ENCODE measurements around the gene IGF1R.

IGF1R gene

GRCh38 chr15:98728082-98728810 is 79.9 kb downstream of the IGF1R start:
- no peak for DNase-seq

GRCh38 chr15:98728811-98729160 is 80.4 kb downstream of the IGF1R start:
- DNase-seq, result no peak

- DNase-seq, result no peak
These were observed 81.2 kb downstream of the IGF1R start for GRCh38 chr15:98729446-98730042.

- no peak for DNase-seq
These were observed 82.7 kb downstream of the IGF1R start for GRCh38 chr15:98730860-98731711.

- DNase-seq, result no peak
These were observed 83.5 kb downstream of the IGF1R start for GRCh38 chr15:98731712-98732450.

- no peak for DNase-seq
These were observed 84.8 kb downstream of the IGF1R start for GRCh38 chr15:98733098-98733497.

- no peak for DNase-seq
These were observed 86.3 kb downstream of the IGF1R start for GRCh38 chr15:98734466-98735199.

- no peak for DNase-seq
These were observed 87.0 kb downstream of the IGF1R start for GRCh38 chr15:98735304-98735703.

GRCh38 chr15:98735895-98736617 is 87.7 kb downstream of the IGF1R start:
- no peak for DNase-seq

- DNase-seq, result no peak
These were observed 88.8 kb downstream of the IGF1R start for GRCh38 chr15:98737159-98737558.

- no peak for DNase-seq
These were observed 89.4 kb downstream of the IGF1R start for GRCh38 chr15:98737721-98738120.

- no peak for DNase-seq
These were observed 90.5 kb downstream of the IGF1R start for GRCh38 chr15:98738689-98739401.

GRCh38 chr15:98740295-98740694 is 92.0 kb downstream of the IGF1R start:
- no peak for DNase-seq

GRCh38 chr15:98740963-98741362 is 92.6 kb downstream of the IGF1R start:
- DNase-seq, result no peak

GRCh38 chr15:98743177-98743576 is 94.8 kb downstream of the IGF1R start:
- DNase-seq, result no peak

- no peak for DNase-seq
These were observed 96.2 kb downstream of the IGF1R start for GRCh38 chr15:98744506-98744905.

- no peak for DNase-seq
These were observed 96.8 kb downstream of the IGF1R start for GRCh38 chr15:98745179-98745578.

GRCh38 chr15:98745650-98746374 is 97.5 kb downstream of the IGF1R start:
- DNase-seq, result no peak

- DNase-seq, result no peak
These were observed 98.2 kb downstream of the IGF1R start for GRCh38 chr15:98746375-98747155.
